Coronary artery (tissue), 2 donors: Measurements from ENCODE around the gene CATSPER4.

Source experiments
- DNase-seq: peaks from one replicate; pipeline ENCODE4 v3.0.0-alpha.2; 2017; ENCODE audit warnings: low spot score
- H3K27ac ChIP-seq, 2 donors: fragments of 200-600 bp; sonication (generic); one replicate each; pipeline ENCODE4 v1.5.1; 2016 to 2019
- H3K4me3 ChIP-seq: fragments of 200-600 bp; sonication (generic); 2 replicates; pipeline ENCODE4 v1.5.1; 2016; ENCODE audit warnings: mild to moderate bottlenecking, moderate library complexity
- CTCF ChIP-seq: fragments of 200-600 bp; sonication (generic); IDR thresholded peaks from one replicate; pipeline ENCODE4 v1.5.1; 2019; ENCODE audit warnings: antibody characterized with exemption

CATSPER4 gene

GRCh38 chr1:26184086-26184485 lies 6.3 kb upstream of the CATSPER4 start:
- Histone ChIP-seq H3K4me3 (no peak overlapping the region), H3K27ac (no peak overlapping the region)
- DNase-seq: no peak
- no peak for TF ChIP-seq CTCF

GRCh38 chr1:26184883-26185282 lies 5.5 kb upstream of the CATSPER4 start:
- no peak for TF ChIP-seq CTCF
- DNase-seq: no peak
- Histone ChIP-seq H3K4me3 (no peak overlapping the region), H3K27ac (no peak overlapping the region)

GRCh38 chr1:26187882-26188281 lies 2.5 kb upstream of the CATSPER4 start:
- Histone ChIP-seq H3K4me3 (no peak overlapping the region), H3K27ac (no peak overlapping the region)
- DNase-seq: no peak
- TF ChIP-seq CTCF: no peak

- no peak overlapping the region for H3K27ac ChIP-seq
- H3K4me3 ChIP-seq: no peak overlapping the region
- DNase-seq: no peak
- no peak for TF ChIP-seq CTCF
Measured at GRCh38 chr1:26188477-26188876, 1.9 kb upstream of the CATSPER4 start.

- TF ChIP-seq CTCF: no peak
- H3K27ac ChIP-seq: no peak overlapping the region
Measured at GRCh38 chr1:26189331-26189730, 1.1 kb upstream of the CATSPER4 start.

GRCh38 chr1:26189751-26190275 lies 589 bp upstream of the CATSPER4 start:
- H3K27ac ChIP-seq: no peak overlapping the region
- no peak for TF ChIP-seq CTCF
- no peak overlapping the region for H3K4me3 ChIP-seq
- no peak for DNase-seq

More at GRCh38 chr1:26189331-26189730, 1.1 kb upstream of the CATSPER4 start:
- H3K4me3 ChIP-seq: no peak overlapping the region
- no peak for DNase-seq

GRCh38 chr1:26191739-26192138 lies 1.3 kb downstream of the CATSPER4 start:
- no peak for DNase-seq
- TF ChIP-seq CTCF: no peak
- Histone ChIP-seq H3K4me3 (no peak overlapping the region), H3K27ac (no peak overlapping the region)
